B cell (primary cell): Measurements from ENCODE around the gene SH3RF3. TPM values are rescaled to one million over a fixed set of nuclear protein-coding genes. Genes with fewer than 3 reads are reported as not detected.

Experiments
- ATAC-seq: fragments of 200-7000 bp; cut with Tn5 transposase; one replicate; pipeline ENCODE4 v1.10.0; 2021; ENCODE audit warnings: low read depth, mild to moderate bottlenecking, moderate number of reproducible peaks, moderate library complexity
- CTCF ChIA-PET: fragments of 350-600 bp; sonication (Branson Sonifier 250); formaldehyde crosslinking; loops from one replicate; lab custom pipeline; 2021; ENCODE audit warnings: antibody characterized with exemption, inconsistent platforms; lab: Charles Lee
- POLR2A ChIA-PET: fragments of 350-600 bp; sonication (Branson Sonifier 250); formaldehyde crosslinking; loops from one replicate; lab custom pipeline; 2021; ENCODE audit warnings: antibody characterized with exemption; lab: Charles Lee
- DNase-seq: peaks from one replicate; pipeline ENCODE4 v3.0.0; 2013
- H2AFZ ChIP-seq: 2 replicates; pipeline ENCODE4 v1.6.1; 2012; ENCODE audit warnings: mild to moderate bottlenecking, low read depth, low read length; ENCODE audit not compliant: insufficient read depth, poor library complexity, severe bottlenecking
- H3K27ac ChIP-seq, 2 donors: 1 replicate in 1 of 2; 2 replicates in 1 of 2; pipeline ENCODE4 v1.5.1; 2012 to 2013; ENCODE audit warnings: low read length in 2 of 2, mild to moderate bottlenecking in 2 of 2, moderate library complexity in 1 of 2
- H3K27me3 ChIP-seq, 4 experiments: fragments of 200-600 bp in 1 of 4; sonication (generic) in 1 of 4; replicated peaks in 1 of 4; 1 replicate in 2 of 4; 2 replicates in 2 of 4; pipeline versions ENCODE4 v1.6.1 to v1.7.0; 2013 to 2016; ENCODE audit warnings: low read length in 3 of 4, mild to moderate bottlenecking in 2 of 4, mixed read lengths in 1 of 4, moderate library complexity in 1 of 4; ENCODE audit not compliant: insufficient read depth in 4 of 4, control insufficient read depth in 3 of 4; ENCODE audit errors: control extremely low read depth in 1 of 4
- H3K36me3 ChIP-seq, 2 experiments: replicated peaks in 1 of 2; 1 replicate in 1 of 2; 2 replicates in 1 of 2; pipeline versions ENCODE4 v1.6.1 to v1.7.1; 2013; ENCODE audit warnings: low read length in 1 of 2; ENCODE audit not compliant: insufficient read depth in 2 of 2, control insufficient read depth in 1 of 2; ENCODE audit errors: control extremely low read depth in 1 of 2, extremely low read depth in 1 of 2
- H3K4me1 ChIP-seq, 2 donors: fragments of 200-600 bp in 1 of 2; sonication (generic) in 1 of 2; 1 replicate in 1 of 2; 2 replicates in 1 of 2; pipeline versions ENCODE4 v1.5.1 to v1.6.1; 2013 to 2017; ENCODE audit warnings: low read length in 2 of 2; ENCODE audit not compliant: control insufficient read depth in 2 of 2, insufficient read depth in 2 of 2
- H3K4me2 ChIP-seq: replicated peaks from 2 replicates; pipeline ENCODE3; 2012; ENCODE audit warnings: mild to moderate bottlenecking, low read depth, low read length; ENCODE audit not compliant: poor library complexity, severe bottlenecking
- H3K4me3 ChIP-seq, 5 experiments: fragments of 200-600 bp in 1 of 5; sonication (generic) in 1 of 5; 1 replicate in 3 of 5; 2 replicates in 2 of 5; pipeline versions ENCODE4 v1.5.1 to v1.7.0; 2011 to 2016; ENCODE audit warnings: low read length in 4 of 5, mild to moderate bottlenecking in 4 of 5, low read depth in 2 of 5, control low read depth in 1 of 5, moderate library complexity in 1 of 5; ENCODE audit not compliant: insufficient read depth in 1 of 5; ENCODE audit errors: control extremely low read depth in 1 of 5, extremely low read depth in 1 of 5
- H3K79me2 ChIP-seq: fragments of 200-600 bp; sonication (generic); one replicate; pipeline ENCODE4 v1.6.0; 2016; ENCODE audit warnings: low read length; ENCODE audit not compliant: control insufficient read depth, insufficient read depth
- H3K9ac ChIP-seq: fragments of 200-600 bp; sonication (generic); 2 replicates; pipeline ENCODE4 v1.6.1; 2017; ENCODE audit warnings: mild to moderate bottlenecking, low read length, moderate library complexity
- H3K9me3 ChIP-seq, 3 donors: one replicate each; pipeline versions ENCODE4 v1.6.1 to v1.7.1; 2013; ENCODE audit warnings: low read length in 2 of 3; ENCODE audit not compliant: control insufficient read depth in 2 of 3, insufficient read depth in 1 of 3; ENCODE audit errors: control extremely low read depth in 1 of 3
- H4K20me1 ChIP-seq: 2 replicates; pipeline ENCODE4 v1.6.0; 2012; ENCODE audit warnings: mild to moderate bottlenecking, low read length; ENCODE audit not compliant: insufficient read depth, control insufficient read depth, poor library complexity, severe bottlenecking
- H3K27ac Mint-ChIP-seq: one replicate; pipeline ENCODE4 v1.8.0; 2021; ENCODE audit warnings: mixed read lengths
- H3K27me3 Mint-ChIP-seq: one replicate; pipeline ENCODE4 v1.8.0; 2021; ENCODE audit warnings: mixed read lengths
- H3K4me1 Mint-ChIP-seq: one replicate; pipeline ENCODE4 v1.8.0; 2021; ENCODE audit warnings: mixed read lengths
- H3K4me3 Mint-ChIP-seq: one replicate; pipeline ENCODE4 v1.8.0; 2021; ENCODE audit warnings: mixed read lengths
- H3K9me3 Mint-ChIP-seq: one replicate; pipeline ENCODE4 v1.8.0; 2022; ENCODE audit warnings: mixed read lengths; ENCODE audit not compliant: insufficient read depth
- EZH2 ChIP-seq: IDR thresholded peaks from 2 replicates; pipeline ENCODE4 v1.6.1; 2012; ENCODE audit warnings: borderline replicate concordance, low read depth, mild to moderate bottlenecking, moderate library complexity, low read length; ENCODE audit not compliant: insufficient read depth, poor library complexity, severe bottlenecking
- WGBS: methylation state at CpG from one replicate; pipeline ENCODE4 v1.1.5; 2013; ENCODE audit warnings: missing lambda C conversion rate; ENCODE audit not compliant: insufficient coverage; 5-methylcytosine and 5-hydroxymethylcytosine counted together
- intact Hi-C: fragments of 100-400 bp; cut with micrococcal nuclease; formaldehyde crosslinking; loops from one replicate; pipeline ENCODE4 v1.10.0; 2022
- polyA plus RNA-seq: library from polyadenylated mRNA; depleted of rRNA; stranded (reverse); fragments of >200 nt; gene quantifications from 2 replicates; pipeline ENCODE4 v1.2.3, GENCODE V29; 2012
- total RNA-seq, 2 donors: library from RNA; stranded (reverse); fragments of 120-200 nt in 1 of 2; gene quantifications; 1 replicate in 1 of 2; 2 replicates in 1 of 2; pipeline versions ENCODE4 v1.2.3 to v1.2.4, GENCODE V29; 2013 to 2022
- TF ChIP-seq, protein P1 (sequence below): fragments of 200-600 bp; IDR thresholded peaks from one replicate; pipeline ENCODE4 v1.8.0; 2022; ENCODE audit warnings: antibody characterized with exemption, mild to moderate bottlenecking

SH3RF3 gene
- total and polyA plus RNA-seq, 2 donors (not counting 1 experiment from before 2014, with no cell fraction given): 0.07 to 1.2 TPM

DNA sequence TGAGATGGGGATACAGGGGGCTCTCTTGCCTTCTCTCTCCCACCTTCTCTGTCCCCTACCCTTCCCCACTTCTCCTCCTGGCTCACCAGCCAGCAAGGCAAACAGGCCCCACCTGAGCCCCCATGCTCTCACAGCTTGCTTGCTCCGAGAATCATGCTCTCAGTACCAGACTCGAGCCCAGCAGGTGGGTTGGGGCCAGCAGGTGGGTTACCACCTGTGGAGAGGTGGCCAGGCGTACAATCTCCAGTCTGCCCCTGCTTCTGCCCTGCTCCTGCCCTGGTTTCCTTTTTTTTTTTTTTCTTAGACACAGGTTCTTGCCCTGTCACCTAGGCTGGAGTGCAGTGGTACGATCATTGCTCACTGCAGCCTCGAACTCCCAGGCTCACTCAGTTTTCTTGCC is 214.5 kb downstream of the SH3RF3 start:
- peaks cover 10% of the 10 kb centered on the region for H3K27me3 Mint-ChIP-seq
- no peak for ATAC-seq
- peaks cover 4 to 6% of the 10 kb centered on the region in 2 donors for H3K4me1 ChIP-seq
- no peak overlapping the region for H3K4me2 ChIP-seq
- H3K27ac Mint-ChIP-seq: no peak overlapping the region
- 75% methylated on average over 3 of the region's 5 CpGs for WGBS
- intact Hi-C loops: no loop called here
- ChIA-PET POLR2A (no interaction called here), CTCF (no interaction called here)
- peaks cover 3% of the 10 kb centered on the region for H3K4me1 Mint-ChIP-seq
- peaks cover 0 to 3% (median 0%) of the 10 kb centered on the region in 3 donors for H3K9me3 ChIP-seq
- no peaks in the 10 kb centered on the region for H3K36me3 ChIP-seq
- no peak overlapping the region for H3K9ac ChIP-seq
- TF ChIP-seq EZH2: no peak
- TF ChIP-seq, protein P1, sequence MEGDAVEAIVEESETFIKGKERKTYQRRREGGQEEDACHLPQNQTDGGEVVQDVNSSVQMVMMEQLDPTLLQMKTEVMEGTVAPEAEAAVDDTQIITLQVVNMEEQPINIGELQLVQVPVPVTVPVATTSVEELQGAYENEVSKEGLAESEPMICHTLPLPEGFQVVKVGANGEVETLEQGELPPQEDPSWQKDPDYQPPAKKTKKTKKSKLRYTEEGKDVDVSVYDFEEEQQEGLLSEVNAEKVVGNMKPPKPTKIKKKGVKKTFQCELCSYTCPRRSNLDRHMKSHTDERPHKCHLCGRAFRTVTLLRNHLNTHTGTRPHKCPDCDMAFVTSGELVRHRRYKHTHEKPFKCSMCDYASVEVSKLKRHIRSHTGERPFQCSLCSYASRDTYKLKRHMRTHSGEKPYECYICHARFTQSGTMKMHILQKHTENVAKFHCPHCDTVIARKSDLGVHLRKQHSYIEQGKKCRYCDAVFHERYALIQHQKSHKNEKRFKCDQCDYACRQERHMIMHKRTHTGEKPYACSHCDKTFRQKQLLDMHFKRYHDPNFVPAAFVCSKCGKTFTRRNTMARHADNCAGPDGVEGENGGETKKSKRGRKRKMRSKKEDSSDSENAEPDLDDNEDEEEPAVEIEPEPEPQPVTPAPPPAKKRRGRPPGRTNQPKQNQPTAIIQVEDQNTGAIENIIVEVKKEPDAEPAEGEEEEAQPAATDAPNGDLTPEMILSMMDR: no peak
- H3K4me3 ChIP-seq: no peak overlapping the region
- H3K9me3 Mint-ChIP-seq: no peaks in the 10 kb centered on the region
- H3K4me3 Mint-ChIP-seq: no peak overlapping the region
- no peak overlapping the region for H3K27ac ChIP-seq
- H3K79me2 ChIP-seq: no peaks in the 10 kb centered on the region
- H2AFZ ChIP-seq: no peak overlapping the region
- no peak for DNase-seq
- no peaks in the 10 kb centered on the region for H3K27me3 ChIP-seq
- H4K20me1 ChIP-seq: no peaks in the 10 kb centered on the region

DNA sequence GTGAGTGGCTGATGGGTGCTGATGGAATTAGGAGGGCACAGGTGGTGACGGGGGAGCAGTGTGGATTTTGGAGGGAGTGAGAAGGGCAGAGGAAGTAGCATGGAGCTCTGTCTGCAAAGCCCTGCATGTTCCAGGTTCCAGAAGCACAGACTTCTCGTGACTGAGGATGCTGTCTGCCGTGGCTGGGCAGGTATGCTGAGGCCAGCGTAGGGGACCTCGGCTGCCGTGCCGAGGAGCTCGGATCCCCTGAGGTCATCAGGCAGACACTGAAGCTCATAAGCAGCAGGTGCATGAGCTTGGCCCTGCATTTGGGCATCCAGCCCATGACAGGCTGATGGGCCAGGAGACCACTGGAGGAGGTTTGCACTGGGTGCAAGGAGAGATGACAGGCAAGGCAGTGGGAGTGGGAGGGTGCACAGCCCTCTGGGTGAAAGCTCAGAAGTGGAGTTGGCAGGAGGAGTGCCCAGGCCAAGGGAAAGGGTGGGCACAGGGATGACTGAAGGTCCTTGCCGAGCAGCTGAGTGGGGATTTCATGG is 215.3 kb downstream of the SH3RF3 start:
- 95% methylated on average over 9 of the region's 9 CpGs for WGBS
- peaks cover 0 to 1% (median 0%) of the 10 kb centered on the region in 3 donors for H3K9me3 ChIP-seq
- H3K4me3 ChIP-seq: no peak overlapping the region
- no peak overlapping the region for H3K9ac ChIP-seq
- H3K27me3 Mint-ChIP-seq: peaks cover 4% of the 10 kb centered on the region
- ChIA-PET CTCF (no interaction called here), POLR2A (no interaction called here)
- no peaks in the 10 kb centered on the region for H3K27me3 ChIP-seq
- no peak overlapping the region for H3K4me3 Mint-ChIP-seq
- no peak overlapping the region for H2AFZ ChIP-seq
- H3K4me2 ChIP-seq: no peak overlapping the region
- no peaks in the 10 kb centered on the region for H3K79me2 ChIP-seq
- peaks cover 12% of the 10 kb centered on the region for H3K4me1 Mint-ChIP-seq
- DNase-seq (no peak), ATAC-seq (no peak)
- peaks cover 13 to 15% of the 10 kb centered on the region in 2 donors for H3K4me1 ChIP-seq
- intact Hi-C loops: no loop called here
- no peaks in the 10 kb centered on the region for H4K20me1 ChIP-seq
- no peak overlapping the region for H3K27ac ChIP-seq
- TF ChIP-seq, protein P1: no peak
- no peak for TF ChIP-seq EZH2
- no peaks in the 10 kb centered on the region for H3K36me3 ChIP-seq
- H3K9me3 Mint-ChIP-seq: no peaks in the 10 kb centered on the region
- no peak overlapping the region for H3K27ac Mint-ChIP-seq
